NCI-H510A treated with DMSO at 0.1 percent for 48 hours (cell line): ENCODE results near the gene C1orf21.
"Not testable (repeated sequence)": the region's sequence is repeated elsewhere in the genome, so short reads cannot be mapped to it uniquely, and the experiment has no call there.

Source experiments
- DNase-seq: peaks from one replicate; lab custom pipeline; 2025; lab: John Stamatoyannopoulos, UW

C1orf21 gene, protein sequence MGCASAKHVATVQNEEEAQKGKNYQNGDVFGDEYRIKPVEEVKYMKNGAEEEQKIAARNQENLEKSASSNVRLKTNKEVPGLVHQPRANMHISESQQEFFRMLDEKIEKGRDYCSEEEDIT

DNA sequence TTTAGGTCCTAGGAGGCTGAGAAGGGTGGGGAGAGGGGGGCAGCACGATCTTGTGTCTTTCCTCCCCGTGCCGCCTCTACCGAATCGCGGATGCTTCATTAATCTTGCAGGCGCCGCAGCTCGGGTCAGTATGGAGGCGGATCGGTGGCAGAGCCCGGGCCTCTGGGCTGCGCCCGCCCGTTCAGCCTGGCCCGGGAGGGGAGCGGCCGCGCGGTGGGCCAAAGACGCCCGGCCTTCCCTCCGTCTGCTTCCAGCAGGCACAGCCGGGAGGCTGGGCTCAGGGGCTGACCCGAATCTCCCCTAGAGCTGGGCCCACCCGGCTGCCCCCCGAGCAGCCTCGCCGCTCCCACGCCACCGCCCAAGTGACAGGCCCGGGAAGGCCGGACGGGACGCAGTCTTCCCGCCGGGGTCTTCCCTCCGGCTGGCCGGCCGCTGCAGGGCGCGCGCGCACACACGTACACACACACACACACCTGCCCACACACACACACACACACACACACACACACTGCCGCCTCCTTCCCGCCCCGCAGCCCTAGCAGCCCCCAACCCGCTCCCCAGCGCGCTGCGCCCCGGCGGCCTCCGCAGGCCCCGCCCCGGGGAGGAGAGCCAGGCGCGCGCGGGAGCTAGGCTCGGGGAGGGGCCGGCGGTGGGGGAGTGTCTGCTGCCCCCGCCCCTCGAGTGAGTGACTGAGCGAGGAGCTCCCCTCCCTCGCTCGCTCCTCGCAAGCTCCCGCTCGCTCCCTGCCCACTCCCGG lies at the start of gene C1orf21:
TSS of gene C1orf21 (plus strand) at position 718 of the 757 bp plus-strand sequence. CDS start 90,481 bp downstream, outside the sequence.
- peak; percentile 71 for DNase-seq

DNA sequence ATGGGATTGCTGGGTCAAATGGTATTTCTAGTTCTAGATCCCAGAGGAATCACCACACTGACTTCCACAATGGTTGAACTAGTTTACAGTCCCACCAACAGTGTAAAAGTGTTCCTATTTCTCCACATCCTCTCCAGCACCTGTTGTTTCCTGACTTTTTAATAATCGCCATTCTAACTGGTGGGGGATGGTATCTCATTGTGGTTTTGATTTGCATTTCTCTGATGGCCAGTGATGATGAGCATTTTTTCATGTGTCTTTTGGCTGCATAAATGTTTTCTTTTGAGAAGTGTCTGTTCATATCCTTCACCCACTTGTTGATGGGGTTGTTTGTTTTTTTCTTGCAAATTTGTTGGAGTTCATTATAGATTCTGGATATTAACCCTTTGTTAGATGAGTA lies 49.0 kb upstream of the C1orf21 start:
- DNase-seq: not testable (repeated sequence)

- no peak for DNase-seq
Measured at GRCh38 chr1:184340984-184341383, 45.8 kb upstream of the C1orf21 start.

DNA sequence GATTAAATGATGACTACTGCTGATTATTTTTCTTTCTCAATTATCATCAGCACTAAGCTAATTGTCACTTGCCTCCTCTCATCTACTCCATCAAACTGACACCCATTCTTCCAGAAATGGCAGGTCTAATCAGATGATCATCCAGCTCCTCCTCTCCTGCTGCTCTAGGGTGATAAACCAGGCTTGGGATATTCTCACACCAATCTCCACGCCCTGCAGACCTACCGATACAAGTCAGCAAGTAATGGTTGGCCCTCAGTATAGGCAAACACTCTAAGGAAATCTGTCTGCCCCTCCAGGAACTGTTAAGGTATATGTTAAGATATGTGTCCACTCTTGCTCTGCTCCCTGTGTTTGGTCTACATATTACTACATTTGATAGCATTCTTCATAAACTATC lies 36.3 kb upstream of the C1orf21 start:
- no peak for DNase-seq

GRCh38 chr1:184351416-184351975 lies 35.3 kb upstream of the C1orf21 start:
- no peak for DNase-seq

GRCh38 chr1:184352776-184353175 lies 34.1 kb upstream of the C1orf21 start:
- no peak for DNase-seq

GRCh38 chr1:184354719-184355118 lies 32.1 kb upstream of the C1orf21 start:
- DNase-seq: no peak

DNA sequence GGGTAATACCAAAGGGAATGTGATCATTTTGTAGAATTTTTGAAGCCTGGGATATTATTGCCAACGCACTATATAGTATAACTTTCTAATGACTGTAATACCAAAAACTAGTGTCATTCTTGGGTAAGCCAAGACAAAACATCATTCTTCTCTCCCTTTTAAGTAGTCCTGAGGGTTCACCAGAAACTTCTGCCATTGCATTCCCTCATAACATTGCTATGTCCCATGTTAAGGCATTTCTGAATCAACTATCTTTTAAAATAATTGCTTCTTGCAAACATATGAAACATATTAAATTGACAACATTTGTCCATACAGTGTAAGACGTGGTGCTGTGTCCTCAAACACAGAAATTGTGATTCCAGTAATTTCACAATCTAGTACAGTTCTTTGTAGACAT lies 29.9 kb upstream of the C1orf21 start:
- DNase-seq: no peak

GRCh38 chr1:184358256-184358655 lies 28.6 kb upstream of the C1orf21 start:
- no peak for DNase-seq

DNA sequence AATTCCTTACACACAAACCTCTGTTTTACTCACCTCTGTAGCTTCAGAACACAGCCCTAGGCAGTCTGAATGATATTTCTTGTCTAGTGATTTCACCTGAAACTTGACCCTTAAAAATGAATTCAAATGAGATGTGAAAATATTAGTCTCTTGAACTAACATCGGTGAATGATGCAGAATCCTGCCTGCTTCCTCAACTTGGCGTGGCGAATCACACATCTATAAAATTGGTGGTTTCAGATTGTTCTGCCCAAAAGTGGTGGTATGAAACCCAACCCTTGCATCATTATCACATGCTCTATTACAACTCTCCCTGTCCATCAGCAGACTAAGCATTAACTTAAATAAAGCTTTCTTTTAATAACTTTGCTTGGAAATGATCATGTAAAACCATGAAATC lies 26.9 kb upstream of the C1orf21 start:
- no peak for DNase-seq

DNA sequence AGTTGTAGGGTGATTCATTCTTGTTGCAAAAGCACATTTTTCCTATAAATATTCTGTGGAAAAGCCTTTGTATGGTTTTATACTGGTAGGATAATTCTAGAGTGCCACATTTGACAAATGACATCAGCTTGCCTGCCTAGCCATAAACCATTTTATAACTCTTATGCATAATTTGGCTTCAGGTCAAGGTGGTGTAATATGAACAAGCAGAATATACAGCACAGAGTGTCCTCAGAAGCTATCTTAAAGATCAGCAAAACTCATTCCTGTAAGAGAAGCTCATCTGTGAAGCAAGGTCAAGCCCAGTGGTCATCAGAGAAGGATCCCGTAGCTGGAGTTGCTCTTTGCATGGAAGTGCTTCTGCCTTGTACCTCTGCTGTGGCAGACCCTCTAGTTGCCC lies 24.0 kb upstream of the C1orf21 start:
- no peak for DNase-seq

DNA sequence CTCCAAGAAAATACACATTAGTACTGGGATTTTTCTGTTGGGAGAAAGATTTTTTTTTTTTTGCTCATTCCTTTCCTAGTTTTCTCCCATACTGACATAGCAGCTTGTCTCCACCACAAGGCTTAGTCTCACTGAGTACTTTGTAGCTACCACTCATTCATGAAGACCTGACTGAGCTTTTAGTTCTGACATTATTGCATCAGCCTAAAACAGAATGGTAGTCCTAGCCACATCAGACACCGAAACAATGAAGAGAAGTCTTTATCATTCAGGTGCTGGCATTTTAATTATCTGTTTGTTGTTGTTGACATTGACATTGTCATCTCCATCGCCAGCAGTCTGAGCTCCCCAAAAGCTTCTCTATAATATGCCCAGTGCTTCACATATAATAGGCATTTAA lies 21.1 kb upstream of the C1orf21 start:
- no peak for DNase-seq

DNA sequence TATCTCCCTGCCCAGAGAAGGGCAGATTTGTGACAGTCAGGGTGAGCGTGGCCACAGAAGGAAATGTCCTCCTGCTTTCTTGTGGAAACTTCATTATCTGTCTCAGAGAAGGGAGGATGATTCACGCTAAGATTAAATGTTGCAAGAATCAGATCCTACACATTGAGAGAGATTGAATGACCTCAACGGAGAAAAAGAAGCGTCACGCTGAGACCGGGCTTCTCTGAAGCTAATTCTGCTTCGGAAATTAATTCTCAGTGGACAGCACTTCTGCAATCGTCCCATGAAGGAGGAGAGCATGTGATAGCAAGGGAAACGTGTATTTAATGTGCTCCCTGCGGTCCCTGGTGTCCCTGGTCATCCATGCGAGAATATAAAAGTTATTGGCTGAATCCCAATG lies 19.8 kb upstream of the C1orf21 start:
- no peak for DNase-seq

DNA sequence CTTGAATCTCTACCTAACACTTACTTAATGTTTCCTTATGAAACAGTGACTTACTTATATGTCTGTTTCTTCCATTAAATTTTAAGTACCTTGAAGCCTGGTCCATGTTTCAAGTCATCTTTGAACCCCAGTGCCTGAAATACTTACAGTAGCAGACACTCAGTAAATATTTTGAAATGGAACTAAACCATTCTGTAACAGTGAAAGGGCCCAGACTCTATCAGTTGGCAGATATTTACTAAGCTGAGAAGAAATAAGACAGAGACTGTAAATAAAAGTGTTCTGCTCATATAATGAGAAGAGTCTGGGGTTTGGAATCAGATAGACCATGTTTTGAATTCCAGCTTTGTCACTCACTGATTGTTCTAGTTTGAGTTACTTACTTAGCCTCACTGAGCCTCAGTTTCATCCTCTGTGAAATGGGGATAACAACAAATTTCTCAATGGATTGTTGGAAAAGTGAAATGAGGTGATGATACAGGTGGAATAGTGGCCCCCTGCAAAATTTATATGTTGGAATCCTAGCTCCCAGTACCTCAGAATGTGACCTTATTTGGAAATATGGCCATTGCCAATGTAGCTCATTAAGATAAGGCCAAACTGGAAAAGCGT lies 19.3 kb upstream of the C1orf21 start:
- DNase-seq: no peak

GRCh38 chr1:184368354-184368753 lies 18.5 kb upstream of the C1orf21 start:
- no peak for DNase-seq

DNA sequence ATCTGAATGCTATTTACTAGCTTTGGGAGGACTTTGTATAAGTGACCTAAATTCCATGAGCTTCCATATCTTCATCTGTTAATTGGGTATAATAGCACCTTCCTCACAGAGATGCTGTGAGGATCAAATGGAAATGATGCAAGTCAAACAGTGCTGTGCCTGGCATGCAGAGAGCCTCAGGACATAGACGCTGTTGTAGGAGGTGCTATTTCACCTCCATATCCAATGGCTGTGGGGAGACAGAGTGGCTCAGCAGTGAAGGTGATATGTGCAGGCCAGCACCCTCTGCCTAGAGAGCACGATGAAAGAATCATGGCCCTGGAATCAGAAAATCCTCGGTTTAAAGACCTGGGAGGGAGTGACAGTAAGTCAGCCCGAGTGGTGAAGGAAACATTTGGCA lies 16.0 kb upstream of the C1orf21 start:
- no peak for DNase-seq

DNA sequence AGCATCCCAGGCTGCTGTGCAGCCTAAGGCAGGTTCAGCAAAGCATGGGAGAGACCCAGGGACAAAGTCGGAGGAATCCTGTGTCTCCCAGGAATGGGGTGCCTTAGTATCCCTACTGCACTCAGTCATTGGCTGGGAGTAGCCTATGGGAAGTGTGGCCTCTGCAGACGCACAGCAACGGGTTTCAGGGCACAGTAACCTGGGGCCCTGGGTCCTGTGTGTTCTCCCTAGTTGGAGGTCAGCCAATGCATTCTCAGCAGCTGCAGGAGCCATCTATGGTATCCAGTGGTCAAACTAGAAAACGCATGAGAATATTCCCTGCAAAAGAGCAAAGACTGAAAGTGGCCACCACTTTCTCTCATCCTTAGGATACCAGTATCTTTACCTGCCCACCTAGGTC lies 13.7 kb upstream of the C1orf21 start:
- DNase-seq: no peak

- no peak for DNase-seq
Measured at GRCh38 chr1:184376369-184376768, 10.5 kb upstream of the C1orf21 start.

- DNase-seq: no peak
Measured at GRCh38 chr1:184379111-184379752, 7.6 kb upstream of the C1orf21 start.

GRCh38 chr1:184380468-184380867 lies 6.4 kb upstream of the C1orf21 start:
- DNase-seq: no peak

DNA sequence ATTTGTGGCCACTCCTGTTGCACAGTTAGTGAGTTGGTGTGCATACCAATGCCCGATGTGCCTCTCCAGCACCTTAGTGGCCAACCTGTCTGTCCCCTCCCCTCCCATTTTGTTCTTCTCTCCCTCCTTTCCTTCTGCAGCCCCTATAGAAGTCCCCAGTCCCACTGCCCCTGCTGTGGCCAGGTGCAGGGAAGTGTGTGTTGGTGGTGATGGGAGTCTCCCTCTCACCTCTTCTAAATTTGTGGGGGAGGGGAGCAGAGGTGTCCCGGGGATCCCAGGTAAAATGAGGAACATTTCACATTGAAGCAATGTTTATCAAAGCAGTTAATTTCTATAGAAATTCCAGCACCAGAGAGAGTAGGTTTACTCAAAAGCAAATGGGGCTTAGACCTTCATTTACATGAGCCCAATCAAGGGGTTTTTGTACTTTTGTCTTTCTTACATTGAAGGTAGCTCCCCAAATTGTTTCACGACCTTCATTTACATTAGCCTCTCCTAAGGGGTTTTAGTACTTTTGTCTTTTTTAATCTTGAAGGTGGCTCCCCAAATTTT lies 3.0 kb upstream of the C1orf21 start:
- no peak for DNase-seq

DNA sequence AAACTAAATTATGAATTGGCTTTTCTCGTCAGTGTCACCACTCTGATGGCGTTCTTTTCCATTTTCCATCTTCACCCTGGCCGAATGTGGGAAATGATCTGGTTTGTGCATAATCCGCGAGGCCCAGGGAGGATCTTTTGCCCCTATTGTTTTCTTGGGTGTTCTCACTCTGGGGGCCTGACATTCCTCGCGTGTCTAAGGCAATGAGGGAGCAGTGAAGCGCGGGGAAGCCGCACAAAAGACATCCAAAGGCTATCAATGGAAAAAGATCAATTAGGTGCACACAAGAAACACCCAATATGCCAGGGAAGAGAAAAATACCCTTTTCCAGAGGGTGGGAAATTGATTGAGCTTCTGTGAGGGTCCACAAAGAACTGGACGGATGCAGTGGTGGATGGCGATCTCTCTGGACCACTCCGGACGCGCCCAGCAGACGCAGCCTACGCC lies 941 bp upstream of the C1orf21 start:
- no peak for DNase-seq
